HuH-7 (cell line): Measurements from ENCODE around the gene AAR2.
A peak's percentile ranks its signal among the peaks of the same experiment; 100 is the strongest.

Source experiments
- DNase-seq: peaks from one replicate; pipeline ENCODE4 v3.0.0; 2011; ENCODE audit warnings: low spot score

Gene AAR2

GRCh38 chr20:36235892-36236785 lies at the start of gene AAR2:
TSS of gene AAR2 (plus strand) at chr20:36236478. CDS start at chr20:36239869, 3,391 bp downstream.
- peak; percentile 80 for DNase-seq

GRCh38 chr20:36193977-36194712 lies 42.1 kb upstream of the AAR2 start:
- DNase-seq: no peak

GRCh38 chr20:36196676-36197075 lies 39.6 kb upstream of the AAR2 start:
- DNase-seq: no peak

- DNase-seq: no peak
Measured at GRCh38 chr20:36197271-36197670, 39.0 kb upstream of the AAR2 start.

GRCh38 chr20:36199345-36200257 lies 36.7 kb upstream of the AAR2 start:
- peak; percentile 89 for DNase-seq

- DNase-seq: no peak
Measured at GRCh38 chr20:36200451-36200850, 35.8 kb upstream of the AAR2 start.

- no peak for DNase-seq
Measured at GRCh38 chr20:36201198-36201597, 35.1 kb upstream of the AAR2 start.

- DNase-seq: peak; percentile 88
Measured at GRCh38 chr20:36202891-36203338, 33.4 kb upstream of the AAR2 start.

- no peak for DNase-seq
Measured at GRCh38 chr20:36203861-36204260, 32.4 kb upstream of the AAR2 start.

- DNase-seq: no peak
Measured at GRCh38 chr20:36205026-36205425, 31.3 kb upstream of the AAR2 start.

- DNase-seq: no peak
Measured at GRCh38 chr20:36206068-36206467, 30.2 kb upstream of the AAR2 start.

GRCh38 chr20:36206641-36207040 lies 29.6 kb upstream of the AAR2 start:
- DNase-seq: no peak

GRCh38 chr20:36207602-36208001 lies 28.7 kb upstream of the AAR2 start:
- DNase-seq: no peak

GRCh38 chr20:36208257-36208656 lies 28.0 kb upstream of the AAR2 start:
- DNase-seq: no peak

GRCh38 chr20:36210436-36211021 lies 25.7 kb upstream of the AAR2 start:
- no peak for DNase-seq

GRCh38 chr20:36213362-36213761 lies 22.9 kb upstream of the AAR2 start:
- DNase-seq: no peak

- DNase-seq: peak; percentile 61
Measured at GRCh38 chr20:36214684-36215256, 21.5 kb upstream of the AAR2 start.

- DNase-seq: no peak
Measured at GRCh38 chr20:36215778-36216177, 20.5 kb upstream of the AAR2 start.

GRCh38 chr20:36216314-36217025 lies 19.8 kb upstream of the AAR2 start:
- DNase-seq: no peak

- peak; percentile 75 for DNase-seq
Measured at GRCh38 chr20:36217226-36217625, 19.1 kb upstream of the AAR2 start.
